Cortex of kidney (tissue), 1 donor: Measurements from ENCODE around the gene CPA5.

ENCODE experiments used
- DNase-seq: peaks from one replicate; lab custom pipeline; 2025; lab: John Stamatoyannopoulos, UW

CPA5 gene

GRCh38 chr7:130397051-130397757 is 52.6 kb downstream of the CPA5 start:
- DNase-seq, result no peak

GRCh38 chr7:130397758-130398073 is 53.1 kb downstream of the CPA5 start:
- no peak for DNase-seq

- no peak for DNase-seq
These were observed 54.0 kb downstream of the CPA5 start for GRCh38 chr7:130398526-130399090.

GRCh38 chr7:130400120-130400572 is 55.5 kb downstream of the CPA5 start:
- DNase-seq, result no peak

DNA sequence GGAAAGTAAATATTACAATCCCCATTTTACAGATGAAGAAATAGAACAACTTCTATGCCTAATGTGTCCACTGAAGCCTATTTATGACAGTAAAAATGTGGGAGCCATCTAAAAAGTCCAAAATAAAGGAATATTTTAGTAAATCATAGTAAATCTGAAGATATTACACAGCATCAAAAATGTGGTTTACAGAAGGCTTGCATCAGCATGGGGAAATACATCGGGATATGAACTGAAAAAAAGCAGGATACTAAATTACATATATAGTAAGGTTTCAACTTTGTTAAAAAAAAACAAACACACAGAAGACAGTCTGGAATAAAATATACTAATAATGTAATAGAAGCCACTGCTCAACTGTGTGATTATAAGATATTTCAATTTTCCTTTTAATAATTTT is 56.5 kb downstream of the CPA5 start:
- DNase-seq, result no peak

- no peak for DNase-seq
These were observed 57.0 kb downstream of the CPA5 start for GRCh38 chr7:130401578-130401977.

DNA sequence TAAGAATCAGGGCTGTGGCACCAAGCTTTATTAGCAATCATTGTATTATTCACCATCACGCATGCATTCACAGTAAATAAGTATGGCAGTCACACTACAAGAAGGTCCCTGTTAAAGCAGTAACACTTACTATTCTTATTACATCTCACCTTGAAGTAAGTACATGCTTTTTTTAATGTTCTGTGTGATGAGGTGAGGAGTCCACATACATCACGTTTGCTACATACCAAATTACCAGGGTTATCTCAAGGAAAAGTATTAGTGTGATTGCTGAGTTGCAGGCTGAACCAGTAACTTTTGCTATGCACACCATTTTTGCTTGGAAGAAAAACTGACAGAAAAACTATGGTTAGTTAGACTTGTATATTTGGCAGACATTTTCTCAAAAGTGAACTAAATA is 60.4 kb downstream of the CPA5 start:
- no peak for DNase-seq

DNA sequence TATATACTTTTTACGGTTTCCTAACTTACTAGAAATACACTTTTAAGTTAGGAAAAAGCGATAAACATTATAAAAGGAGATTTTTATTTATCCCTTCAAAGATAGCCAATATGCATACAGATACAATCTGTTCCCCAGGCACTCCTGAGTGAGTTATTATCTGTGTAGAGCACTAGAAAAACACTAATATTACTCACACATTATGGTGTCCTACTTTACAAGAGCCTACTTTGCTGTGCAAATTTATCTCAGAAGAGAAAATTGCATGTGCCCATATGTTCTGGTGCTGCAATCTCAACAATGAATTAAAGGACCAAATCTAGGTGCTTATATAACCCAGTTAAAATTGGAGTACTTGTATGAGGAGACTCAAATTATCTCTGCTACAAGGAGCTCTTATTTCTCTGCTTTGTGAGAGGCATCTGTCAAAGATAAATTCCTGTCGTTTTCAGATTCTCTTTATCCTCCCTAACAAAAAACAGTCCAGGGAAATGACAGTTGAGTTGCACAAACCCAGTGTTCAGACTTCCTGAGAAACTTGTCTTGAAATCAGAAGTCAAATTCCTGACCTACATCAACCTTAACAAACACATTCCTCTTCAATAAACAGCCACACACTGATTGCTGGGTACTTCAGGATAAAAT is 64.6 kb downstream of the CPA5 start:
- DNase-seq, result no peak

- no peak for DNase-seq
These were observed 65.1 kb downstream of the CPA5 start for GRCh38 chr7:130409712-130410072.

- no peak for DNase-seq
These were observed 66.4 kb downstream of the CPA5 start for GRCh38 chr7:130410868-130411541.

GRCh38 chr7:130413201-130413600 is 68.6 kb downstream of the CPA5 start:
- DNase-seq, result no peak

- no peak for DNase-seq
These were observed 70.4 kb downstream of the CPA5 start for GRCh38 chr7:130415006-130415405.

DNA sequence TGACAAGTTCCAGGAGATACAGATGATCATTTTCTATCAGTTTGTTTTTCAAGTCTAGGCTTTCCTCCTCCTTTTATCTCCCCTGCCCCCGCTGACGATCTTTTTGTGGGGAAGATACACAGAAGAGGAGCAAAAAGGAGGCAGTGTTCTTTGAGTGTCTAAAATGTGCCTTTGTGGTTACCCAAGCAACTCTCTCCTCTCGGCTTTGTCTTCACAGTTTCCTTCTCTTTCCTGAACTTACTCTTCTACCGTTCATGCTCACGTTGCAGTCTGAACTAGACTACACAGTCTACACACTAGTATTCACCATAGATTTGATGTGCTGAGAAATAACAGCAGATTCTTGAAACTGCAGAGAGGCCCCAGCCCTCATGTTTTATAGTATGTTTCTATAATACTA is 72.6 kb downstream of the CPA5 start:
- no peak for DNase-seq

GRCh38 chr7:130418306-130418705 is 73.7 kb downstream of the CPA5 start:
- DNase-seq, result no peak
